ENCODE measurements around the gene NT5DC4.
"Not testable (repeated sequence)": the region's sequence is repeated elsewhere in the genome, so short reads cannot be mapped to it uniquely, and the experiment has no call there.

Gene NT5DC4

GRCh38 chr2:112701052-112701451 is 19.8 kb upstream of the NT5DC4 start:
- DNase-seq, result no peak

- no peak for DNase-seq
These were observed 17.1 kb upstream of the NT5DC4 start for GRCh38 chr2:112703684-112704083.

- DNase-seq, result no peak
These were observed 15.2 kb upstream of the NT5DC4 start for GRCh38 chr2:112705575-112705974.

- DNase-seq, result no peak
These were observed 14.6 kb upstream of the NT5DC4 start for GRCh38 chr2:112706170-112706664.

- DNase-seq, result not testable (repeated sequence)
These were observed 13.9 kb upstream of the NT5DC4 start for GRCh38 chr2:112706947-112707346.

GRCh38 chr2:112708968-112709367 is 11.9 kb upstream of the NT5DC4 start:
- no peak for DNase-seq

- no peak for DNase-seq
These were observed 11.1 kb upstream of the NT5DC4 start for GRCh38 chr2:112709703-112710102.

GRCh38 chr2:112710956-112711750 is 9.7 kb upstream of the NT5DC4 start:
- DNase-seq, result no peak

- no peak for DNase-seq
These were observed 8.4 kb upstream of the NT5DC4 start for GRCh38 chr2:112712465-112712864.

GRCh38 chr2:112712903-112713584 is 7.8 kb upstream of the NT5DC4 start:
- DNase-seq, result no peak

- no peak for DNase-seq
These were observed 7.3 kb upstream of the NT5DC4 start for GRCh38 chr2:112713585-112713925.

GRCh38 chr2:112713926-112714325 is 6.9 kb upstream of the NT5DC4 start:
- no peak for DNase-seq

- DNase-seq, result no peak
These were observed 6.5 kb upstream of the NT5DC4 start for GRCh38 chr2:112714331-112714730.

GRCh38 chr2:112714836-112715631 is 5.8 kb upstream of the NT5DC4 start:
- DNase-seq, result no peak

- not testable (repeated sequence) for DNase-seq
These were observed 4.7 kb upstream of the NT5DC4 start for GRCh38 chr2:112716094-112716493.

GRCh38 chr2:112716826-112717352 is 3.9 kb upstream of the NT5DC4 start:
- DNase-seq, result not testable (repeated sequence)

- no peak for DNase-seq
These were observed 1.9 kb upstream of the NT5DC4 start for GRCh38 chr2:112718863-112719370.

- no peak for DNase-seq
These were observed 1.2 kb downstream of the NT5DC4 start for GRCh38 chr2:112721819-112722522.

GRCh38 chr2:112722816-112723546 is 2.2 kb downstream of the NT5DC4 start:
- DNase-seq, result no peak

- no peak for DNase-seq
These were observed 2.7 kb downstream of the NT5DC4 start for GRCh38 chr2:112723547-112723940.

GRCh38 chr2:112723995-112724394 is 3.2 kb downstream of the NT5DC4 start:
- no peak for DNase-seq
